ENCODE results near the gene NUP214.
"Not testable (repeated sequence)": the region's sequence is repeated elsewhere in the genome, so short reads cannot be mapped to it uniquely, and the experiment has no call there.

NUP214 gene

GRCh38 chr9:131197160-131197911 lies 72.0 kb downstream of the NUP214 start:
- DNase-seq, result no peak

DNA sequence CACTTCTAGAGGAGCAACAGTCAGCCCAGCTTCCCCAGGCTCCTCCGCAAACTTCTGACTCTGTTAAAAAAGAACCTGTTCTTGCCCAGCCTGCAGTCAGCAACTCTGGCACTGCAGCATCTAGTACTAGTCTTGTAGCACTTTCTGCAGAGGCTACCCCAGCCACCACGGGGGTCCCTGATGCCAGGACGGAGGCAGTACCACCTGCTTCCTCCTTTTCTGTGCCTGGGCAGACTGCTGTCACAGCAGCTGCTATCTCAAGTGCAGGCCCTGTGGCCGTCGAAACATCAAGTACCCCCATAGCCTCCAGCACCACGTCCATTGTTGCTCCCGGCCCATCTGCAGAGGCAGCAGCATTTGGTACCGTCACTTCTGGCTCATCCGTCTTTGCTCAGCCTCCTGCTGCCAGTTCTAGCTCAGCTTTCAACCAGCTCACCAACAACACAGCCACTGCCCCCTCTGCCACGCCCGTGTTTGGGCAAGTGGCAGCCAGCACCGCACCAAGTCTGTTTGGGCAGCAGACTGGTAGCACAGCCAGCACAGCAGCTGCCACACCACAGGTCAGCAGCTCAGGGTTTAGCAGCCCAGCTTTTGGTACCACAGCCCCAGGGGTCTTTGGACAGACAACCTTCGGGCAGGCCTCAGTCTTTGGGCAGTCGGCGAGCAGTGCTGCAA lies 72.8 kb downstream of the NUP214 start:
- DNase-seq, result no peak

- no peak for DNase-seq
Observed at GRCh38 chr9:131201856-131202255, 76.5 kb downstream of the NUP214 start.

- peak; percentile 62 for DNase-seq
Observed at GRCh38 chr9:131203431-131204218, 78.2 kb downstream of the NUP214 start.

DNA sequence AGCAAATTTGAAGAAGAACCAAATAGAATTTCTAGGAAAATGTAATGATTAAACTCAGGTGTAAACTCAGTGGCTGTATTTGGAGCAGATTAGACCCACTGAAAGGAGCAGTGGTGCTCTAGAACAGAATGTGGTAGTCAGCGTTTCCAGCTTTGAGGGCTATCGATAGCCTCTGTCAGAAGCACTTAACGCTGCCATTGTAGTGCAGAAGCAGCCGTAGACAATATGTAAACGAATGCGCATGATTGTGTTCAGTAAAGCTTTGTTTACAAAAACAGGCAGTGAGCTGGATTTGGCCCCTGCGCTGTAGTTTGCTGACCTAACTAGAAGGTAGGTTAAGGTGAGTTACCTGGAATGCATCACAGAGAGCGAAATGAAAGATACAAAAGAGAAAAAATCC lies 78.9 kb downstream of the NUP214 start:
- no peak for DNase-seq

DNA sequence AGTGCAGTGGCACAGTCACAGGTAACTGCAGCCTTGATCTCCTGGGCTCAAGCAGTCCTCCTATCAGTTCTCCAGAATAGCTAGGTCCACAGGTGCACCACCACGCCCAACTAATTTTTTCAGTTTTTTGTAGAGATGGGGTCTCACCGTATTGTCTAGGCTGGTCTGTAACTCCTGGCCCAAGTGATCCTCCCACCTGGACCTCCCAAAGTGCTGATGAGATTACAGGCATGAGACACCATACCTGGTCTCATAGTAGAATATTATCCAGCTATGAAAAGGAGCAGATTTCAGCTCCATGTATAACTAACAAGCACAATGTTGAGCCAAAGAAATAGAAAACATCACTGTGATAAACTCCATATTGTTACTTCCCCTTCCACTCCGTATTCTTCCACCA lies 81.1 kb downstream of the NUP214 start:
- DNase-seq, result no peak

GRCh38 chr9:131211920-131212319 lies 86.5 kb downstream of the NUP214 start:
- DNase-seq, result not testable (repeated sequence)

DNA sequence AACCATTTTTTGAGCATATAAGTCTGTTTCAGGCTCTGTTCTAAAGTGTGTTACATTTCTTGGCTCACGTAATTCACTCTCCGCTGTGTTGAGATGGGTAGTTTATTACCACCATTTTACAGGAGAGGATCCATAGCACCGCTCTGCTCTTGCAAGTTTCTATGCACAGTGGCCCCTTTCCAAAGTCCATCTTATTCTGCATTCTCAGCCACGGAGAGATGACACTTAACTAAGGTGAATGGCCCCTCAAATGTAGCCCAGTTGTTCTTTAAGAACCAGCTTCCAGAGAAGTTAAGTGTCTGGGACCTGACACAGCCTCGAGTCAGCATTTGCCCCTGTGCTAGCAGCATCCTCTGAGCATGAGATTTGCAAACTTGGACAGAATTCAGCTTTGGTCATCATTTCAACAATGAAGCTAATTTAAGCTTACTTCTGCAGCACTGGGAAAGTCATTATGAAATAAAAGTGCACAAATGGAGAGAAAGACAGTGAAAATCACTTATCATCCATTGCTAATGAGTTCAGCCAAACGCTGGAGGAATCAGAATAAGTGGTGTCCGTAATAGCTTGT lies 89.0 kb downstream of the NUP214 start:
- no peak for DNase-seq

DNA sequence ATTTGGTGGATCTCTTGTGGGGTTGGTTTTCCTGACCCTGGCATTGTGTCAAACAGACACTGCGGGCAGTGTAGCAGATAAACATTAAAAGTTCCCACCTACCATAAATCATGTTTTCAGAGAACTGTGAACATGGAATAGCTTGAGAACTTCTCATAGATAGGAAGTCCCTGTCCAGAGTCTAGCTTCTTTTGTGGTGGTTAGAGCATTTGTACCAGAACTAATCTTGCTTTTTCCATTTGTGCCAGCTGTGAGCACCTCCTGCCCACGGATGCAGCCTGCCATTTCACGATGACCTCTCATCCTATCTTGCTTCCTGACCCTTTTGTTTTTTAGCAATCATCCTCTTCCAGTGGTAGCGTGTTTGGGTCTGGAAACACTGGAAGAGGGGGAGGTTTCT lies 89.5 kb downstream of the NUP214 start:
- DNase-seq, result no peak

- no peak for DNase-seq
Observed at GRCh38 chr9:131216806-131217205, 91.4 kb downstream of the NUP214 start.

- DNase-seq, result no peak
Observed at GRCh38 chr9:131217331-131218031, 92.1 kb downstream of the NUP214 start.

DNA sequence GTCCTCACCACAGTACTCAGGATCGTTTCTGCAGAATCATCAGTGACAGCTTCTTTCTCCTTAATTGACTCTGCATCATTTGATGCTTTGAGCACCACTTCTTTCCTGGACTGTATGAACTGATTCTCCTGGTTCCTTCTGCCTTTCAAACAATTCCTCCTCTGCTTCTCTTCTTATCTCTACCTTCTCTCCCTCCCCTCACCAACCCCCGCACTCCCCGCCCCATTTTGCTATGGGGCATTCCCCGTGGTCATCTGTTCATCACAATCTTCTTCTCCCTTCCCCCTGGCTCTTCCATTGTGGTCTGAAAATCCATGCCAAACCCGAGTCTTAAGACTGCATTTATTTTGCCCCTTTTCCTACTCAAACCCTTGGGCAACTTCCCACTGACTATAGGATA lies 93.0 kb downstream of the NUP214 start:
- no peak for DNase-seq

DNA sequence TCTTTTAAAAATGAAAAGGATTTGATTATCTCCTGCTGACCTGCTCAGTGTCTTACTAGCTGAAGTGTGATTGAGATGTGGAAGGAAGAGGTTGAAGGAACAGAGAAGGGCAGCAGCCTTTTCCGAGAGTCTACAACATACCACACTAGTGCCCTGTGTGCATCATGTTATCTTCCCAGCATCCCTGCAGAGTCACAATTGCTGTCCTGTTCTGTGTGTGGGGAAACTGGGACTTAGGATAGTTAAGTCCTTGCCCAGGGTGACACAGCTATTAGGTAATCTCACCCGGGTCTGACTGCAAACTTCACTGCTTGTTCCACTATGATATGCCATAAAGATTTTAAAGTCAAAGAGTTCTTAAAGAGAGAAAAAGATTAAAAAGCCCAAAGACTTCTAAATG lies 95.1 kb downstream of the NUP214 start:
- DNase-seq, result no peak

DNA sequence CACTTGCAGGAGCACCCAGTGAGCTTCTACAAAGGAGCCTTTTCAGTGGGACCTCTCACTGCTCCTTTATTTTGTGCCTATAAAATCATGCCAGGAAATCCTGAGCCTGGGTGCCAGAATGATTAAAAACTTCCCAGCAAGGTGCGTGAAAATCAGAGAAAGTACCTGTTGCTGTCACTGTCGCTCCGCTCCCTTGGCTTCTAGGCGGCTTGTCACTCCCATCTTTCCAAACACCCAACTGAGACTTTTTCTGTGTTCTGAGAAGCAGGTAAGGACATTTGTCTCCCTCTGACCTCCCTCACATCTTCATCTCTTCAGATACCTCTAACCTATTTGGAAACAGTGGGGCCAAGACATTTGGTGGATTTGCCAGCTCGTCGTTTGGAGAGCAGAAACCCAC lies 97.1 kb downstream of the NUP214 start:
- no peak for DNase-seq

GRCh38 chr9:131226226-131226625 lies 100.8 kb downstream of the NUP214 start:
- no peak for DNase-seq

DNA sequence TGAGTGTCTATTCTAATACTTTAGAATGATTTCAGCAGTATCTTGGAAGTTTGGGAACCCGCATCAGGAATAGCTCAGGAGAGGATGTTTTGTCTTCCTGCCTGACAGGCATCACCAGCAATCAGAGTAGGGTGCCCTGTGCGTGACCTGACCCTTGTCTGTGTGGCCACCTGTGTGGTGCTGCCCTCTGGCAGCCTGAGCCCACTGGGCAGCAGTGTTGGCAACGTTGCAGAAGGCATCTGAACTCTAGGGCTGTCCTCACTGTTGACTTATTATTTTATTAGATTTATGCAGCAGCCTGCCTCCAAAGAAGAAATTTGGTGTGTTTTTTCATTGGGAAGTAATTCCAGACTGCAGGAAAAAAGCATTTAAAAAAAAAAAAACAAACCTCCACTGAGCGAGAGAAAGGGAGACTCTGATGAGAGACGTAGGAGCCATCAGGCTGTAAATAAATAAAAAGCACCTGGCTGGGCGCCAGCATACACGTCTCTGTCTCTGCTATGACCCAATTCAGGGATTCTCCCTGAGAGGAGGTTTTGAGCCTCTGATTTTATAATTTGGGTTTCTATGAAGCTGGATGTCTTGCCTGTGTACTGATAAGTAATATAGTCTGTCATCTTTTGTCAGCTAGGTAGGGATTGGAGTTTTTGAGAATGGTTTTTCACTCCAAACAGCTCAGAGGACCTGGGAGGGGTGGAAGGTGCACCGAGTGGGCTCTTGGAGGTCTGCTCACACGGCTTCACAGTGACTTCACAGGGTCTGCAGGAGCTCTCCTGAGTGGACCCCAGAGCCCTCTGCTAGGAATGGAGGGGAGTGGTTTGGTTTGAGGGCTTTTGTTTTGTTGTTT lies 101.9 kb downstream of the NUP214 start:
- no peak for DNase-seq

GRCh38 chr9:131227959-131228460 lies 102.6 kb downstream of the NUP214 start:
- DNase-seq, result peak; percentile 51

- DNase-seq, result no peak
Observed at GRCh38 chr9:131228988-131229387, 103.6 kb downstream of the NUP214 start.

GRCh38 chr9:131233556-131233955 lies 108.2 kb downstream of the NUP214 start:
- DNase-seq, result no peak

DNA sequence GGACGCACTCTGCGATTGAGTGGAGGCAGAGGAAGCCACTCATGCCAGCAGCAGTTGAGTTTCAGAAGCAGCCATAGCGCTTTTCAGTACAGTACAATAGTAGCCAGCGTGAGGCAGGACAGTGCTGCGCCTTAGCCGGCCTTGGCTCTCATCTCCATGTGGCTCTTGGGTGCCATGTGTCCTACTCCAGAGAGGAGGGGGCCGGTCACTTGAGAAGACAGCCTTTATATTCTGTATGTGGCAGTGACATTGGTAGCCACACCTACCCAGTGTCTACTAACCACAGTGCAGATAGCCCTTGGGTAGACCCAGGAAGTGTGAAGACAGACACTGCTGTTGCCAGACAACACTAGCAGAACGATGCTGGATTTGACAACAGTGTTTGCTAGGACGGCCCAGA lies 108.6 kb downstream of the NUP214 start:
- no peak for DNase-seq

DNA sequence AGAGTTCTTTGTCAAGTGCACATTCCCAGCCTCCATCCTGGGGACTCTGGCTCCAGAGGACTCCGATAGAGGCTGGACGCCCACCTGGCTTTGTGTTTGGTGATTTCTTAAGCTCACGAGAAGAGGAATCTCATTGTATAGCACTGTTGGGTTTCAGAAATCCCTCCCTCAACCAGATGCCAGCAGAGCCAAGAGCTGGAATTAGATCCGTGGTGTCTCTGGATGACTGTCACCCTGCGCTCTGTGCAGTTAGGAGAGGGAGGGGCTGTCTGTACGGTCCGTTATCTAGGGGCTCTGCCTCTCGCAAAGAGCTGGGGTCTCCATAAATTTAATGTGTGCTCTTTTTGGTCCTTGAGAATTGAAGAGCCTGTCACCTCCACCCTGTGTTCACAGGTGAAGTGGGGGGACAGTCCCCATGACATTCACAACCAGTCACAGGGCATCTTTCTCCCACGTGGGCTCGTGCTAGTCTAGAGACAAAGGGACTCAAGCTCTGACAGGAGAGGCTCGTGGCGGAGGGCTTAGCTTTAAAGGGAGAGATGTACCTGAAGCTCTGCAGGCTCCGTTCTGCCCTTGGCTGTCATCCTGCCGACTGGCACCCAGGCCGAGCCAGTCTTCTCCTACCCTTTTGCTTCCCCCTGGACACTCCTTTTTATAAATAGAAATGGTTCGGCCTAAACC lies 109.6 kb downstream of the NUP214 start:
- DNase-seq, result no peak
